HCT116 (cell line): ENCODE measurements around the gene LAMA4. TPM values are rescaled to one million over a fixed set of nuclear protein-coding genes. Genes with fewer than 3 reads are reported as not detected.

Source experiments
- ATAC-seq: fragments of 200-7000 bp; cut with Tn5 transposase; 2 replicates; pipeline ENCODE4 v1.9.1; 2020; ENCODE audit warnings: mild to moderate bottlenecking, moderate library complexity
- BruUV-seq: library from RNA; stranded (reverse); fragments of 400-500 nt; replicated peaks from 2 replicates; lab custom pipeline; 2021; lab: Mats Ljungman, UMichigan
- CTCF ChIA-PET: fragments of 300-600 bp; sonication (Branson Sonifier 250); formaldehyde crosslinking; loops from one replicate; lab custom pipeline; 2021; ENCODE audit warnings: antibody characterized with exemption; lab: Charles Lee
- POLR2A ChIA-PET: fragments of 300-600, 350-600 bp; sonication (Branson Sonifier 250); formaldehyde crosslinking; loops from one replicate; lab custom pipeline; 2021; ENCODE audit warnings: antibody characterized with exemption; lab: Charles Lee
- RAD21 ChIA-PET, 2 experiments: fragments of 300-600 bp; sonication (Branson Sonifier 250); formaldehyde crosslinking; loops; one replicate each; lab custom pipeline; 2023; ENCODE audit warnings: low total read pairs in 2 of 2; ENCODE audit not compliant: uncharacterized antibody in 2 of 2, unreplicated experiment in 2 of 2, low non-redundant PET in 1 of 2; lab: Charles Lee
- DNase-seq: peaks from one replicate; pipeline ENCODE4 v3.0.0-alpha.2; 2010; ENCODE audit warnings: low read depth, low spot score
- H2AFZ ChIP-seq: fragments of 200-600 bp; shearing (Covaris generic), sonication (generic); 2 replicates; pipeline ENCODE4 v1.6.1; 2017; ENCODE audit warnings: low read depth, mixed run types, mixed read lengths, antibody characterized with exemption, low read length; ENCODE audit not compliant: poor library complexity, severe bottlenecking
- H3K27ac ChIP-seq: 2 replicates; pipeline ENCODE4 v1.5.1; 2012; ENCODE audit warnings: low read depth, low read length
- H3K27me3 ChIP-seq: fragments of 200-600 bp; sonication (generic); 2 replicates; pipeline ENCODE4 v1.6.1; 2016; ENCODE audit warnings: mixed run types, low read length, mixed read lengths; ENCODE audit not compliant: insufficient read depth
- H3K36me3 ChIP-seq, 2 experiments: fragments of 200-500 bp in 1 of 2; fragments of 200-600 bp in 1 of 2; sonication (Bioruptor generic) in 1 of 2; sonication (generic) in 1 of 2; 2 replicates each; pipeline versions ENCODE4 v1.5.1 to v1.6.1; 2014 to 2016; ENCODE audit warnings: low read length in 2 of 2, inconsistent platforms in 1 of 2, mixed read lengths in 1 of 2, mixed run types in 1 of 2; ENCODE audit not compliant: insufficient read depth in 2 of 2, control insufficient read depth in 1 of 2
- H3K4me1 ChIP-seq, 2 experiments: fragments of 200-600 bp in 1 of 2; sonication (generic) in 1 of 2; 2 replicates each; pipeline versions ENCODE4 v1.5.1 to v1.6.1; 2012 to 2017; ENCODE audit warnings: low read length in 2 of 2, inconsistent platforms in 1 of 2, mild to moderate bottlenecking in 1 of 2, mixed read lengths in 1 of 2, mixed run types in 1 of 2, moderate library complexity in 1 of 2; ENCODE audit not compliant: insufficient read depth in 2 of 2, control insufficient read depth in 1 of 2
- H3K4me2 ChIP-seq: fragments of 200-600 bp; sonication (generic); 2 replicates; pipeline ENCODE4 v1.6.1; 2017; ENCODE audit warnings: mixed run types, low read length, mixed read lengths
- H3K4me3 ChIP-seq, 2 experiments: fragments of 200-600 bp in 1 of 2; sonication (generic) in 1 of 2; replicated peaks in 1 of 2; 2 replicates each; pipeline ENCODE4 v1.5.1; 2011 to 2016; ENCODE audit warnings: low read length in 2 of 2, control low read depth in 1 of 2, low read depth in 1 of 2, mild to moderate bottlenecking in 1 of 2, mixed read lengths in 1 of 2, mixed run types in 1 of 2
- H3K79me2 ChIP-seq: fragments of 200-600 bp; sonication (generic); 2 replicates; pipeline ENCODE4 v1.6.1; 2017; ENCODE audit warnings: mild to moderate bottlenecking, mixed run types, low read length, moderate library complexity, mixed read lengths; ENCODE audit not compliant: insufficient read depth
- H3K9ac ChIP-seq: fragments of 200-600 bp; sonication (generic); 2 replicates; pipeline ENCODE4 v1.6.1; 2016; ENCODE audit warnings: low read length, mixed read lengths
- H3K9me2 ChIP-seq: fragments of 200-600 bp; sonication (generic), shearing (Covaris generic); 2 replicates; pipeline ENCODE4 v1.6.1; 2017; ENCODE audit warnings: mixed run types, mild to moderate bottlenecking, moderate library complexity; ENCODE audit not compliant: insufficient read depth
- H3K9me3 ChIP-seq, 2 experiments: fragments of 200-500 bp in 1 of 2; fragments of 200-600 bp in 1 of 2; sonication (Bioruptor generic) in 1 of 2; sonication (generic) in 1 of 2; 2 replicates each; pipeline ENCODE4 v1.6.1; 2014 to 2017; ENCODE audit warnings: low read length in 2 of 2, mixed read lengths in 2 of 2, inconsistent platforms in 1 of 2, low read depth in 1 of 2, mild to moderate bottlenecking in 1 of 2, mixed run types in 1 of 2, moderate library complexity in 1 of 2; ENCODE audit not compliant: control insufficient read depth in 1 of 2, insufficient read depth in 1 of 2
- H4K20me1 ChIP-seq: fragments of 200-600 bp; sonication (generic), shearing (Covaris generic); 2 replicates; pipeline ENCODE4 v1.6.1; 2017; ENCODE audit warnings: mixed run types, mild to moderate bottlenecking, moderate library complexity; ENCODE audit not compliant: insufficient read depth
- ATF3 ChIP-seq: IDR thresholded peaks from 2 replicates; pipeline ENCODE4 v1.6.1; 2012
- CBX3 ChIP-seq: IDR thresholded peaks from 2 replicates; pipeline ENCODE4 v1.6.1; 2012; ENCODE audit warnings: low read depth
- CEBPB ChIP-seq: IDR thresholded peaks from 2 replicates; pipeline ENCODE4 v1.6.1; 2012; ENCODE audit warnings: low read depth
- CTCF ChIP-seq, 3 experiments: fragments of 200-600 bp in 1 of 3; sonication (generic) in 1 of 3; IDR thresholded peaks in 2 of 3; conservative IDR thresholded peaks in 1 of 3; 2 replicates each; pipeline ENCODE4 v1.5.1; 2012 to 2017; ENCODE audit warnings: low read depth in 2 of 3, low read length in 2 of 3, antibody characterized with exemption in 1 of 3, borderline replicate concordance in 1 of 3, control low read depth in 1 of 3, mild to moderate bottlenecking in 1 of 3, mixed read lengths in 1 of 3, mixed run types in 1 of 3, moderate library complexity in 1 of 3; ENCODE audit not compliant: insufficient read depth in 1 of 3
- ELF1 ChIP-seq: IDR thresholded peaks from 2 replicates; pipeline ENCODE4 v1.6.1; 2012; ENCODE audit warnings: low read depth, borderline replicate concordance
- EZH2 ChIP-seq: fragments of 200-600 bp; sonication (generic); IDR thresholded peaks from 2 replicates; pipeline ENCODE4 v1.6.1; 2017; ENCODE audit warnings: antibody characterized with exemption, mixed run types
- TCF7L2 ChIP-seq: IDR thresholded peaks from 2 replicates; pipeline ENCODE4 v1.7.0; 2011; ENCODE audit warnings: borderline replicate concordance, inconsistent platforms; ENCODE audit not compliant: insufficient read depth, insufficient read length; ENCODE audit errors: extremely low read depth
- ZBTB33 ChIP-seq: IDR thresholded peaks from 2 replicates; pipeline ENCODE4 v1.6.1; 2011; ENCODE audit warnings: mild to moderate bottlenecking, low read length, moderate library complexity; ENCODE audit not compliant: insufficient replicate concordance; ENCODE audit errors: extremely low read depth
- intact Hi-C: fragments of 100-400 bp; cut with micrococcal nuclease; formaldehyde crosslinking; loops from 2 replicates; pipeline ENCODE4 v1.10.0; 2022
- total RNA-seq: library from RNA; stranded (reverse); gene quantifications from one replicate; pipeline ENCODE4 v1.2.1, GENCODE V29; 2021; ENCODE audit not compliant: unreplicated experiment

LAMA4 gene
- total RNA-seq, 1 experiment from 2014 or later, result 2.2 TPM

GRCh38 chr6:112237595-112237994, 16.8 kb downstream of the LAMA4 start:
- no TSS peak for BruUV-seq
- Histone ChIP-seq H3K36me3 (no peaks in the 10 kb centered on the region), H3K9ac (no peak overlapping the region), H3K79me2 (no peaks in the 10 kb centered on the region), H3K9me2 (no peaks in the 10 kb centered on the region), H3K27ac (no peak overlapping the region), H3K27me3 (no peaks in the 10 kb centered on the region), H4K20me1 (no peaks in the 10 kb centered on the region)
- ATAC-seq, result no peak
- POLR2A ChIA-PET, result no interaction called here
- intact Hi-C loops, result no loop called here
- no peak for TF ChIP-seq CEBPB
- TF ChIP-seq CBX3, result no peak
- TF ChIP-seq EZH2, result no peak
- TF ChIP-seq TCF7L2, result no peak
- no peak for TF ChIP-seq CTCF (IDR thresholded peaks at IDR 0.05 in 2 of 3, conservative IDR thresholded peaks at IDR 0.05 in 1 of 3; ENCODE audit: borderline replicate concordance in 1 of 3, insufficient read depth in 1 of 3, low read depth in 2 of 3, low read length in 2 of 3)
- no peak for TF ChIP-seq ELF1
- TF ChIP-seq, all 23 proteins: peak for 0
- H3K4me2 ChIP-seq, result no peak overlapping the region
- ChIA-PET RAD21 (no interaction called here), CTCF (no interaction called here)
- no peak overlapping the region for H2AFZ ChIP-seq
- peaks cover 5 to 9% of the 10 kb centered on the region in 2 experiments; a peak in 2 of 4 replicates for H3K4me1 ChIP-seq
- H3K4me3 ChIP-seq, result no peak overlapping the region
- no peaks in the 10 kb centered on the region for H3K9me3 ChIP-seq
- no peak for DNase-seq

- Histone ChIP-seq H3K9ac (no peak overlapping the region), H3K4me3 (no peak overlapping the region), H3K9me3 (no peaks in the 10 kb centered on the region), H3K27ac (no peak overlapping the region), H3K4me1 (peaks cover 5 to 10% of the 10 kb centered on the region in 2 experiments; a peak in 2 of 4 replicates), H3K4me2 (no peak overlapping the region), H2AFZ (no peak overlapping the region), H3K9me2 (no peaks in the 10 kb centered on the region), H3K27me3 (no peaks in the 10 kb centered on the region), H3K36me3 (no peaks in the 10 kb centered on the region), H4K20me1 (no peaks in the 10 kb centered on the region), H3K79me2 (no peaks in the 10 kb centered on the region)
- DNase-seq (no peak), ATAC-seq (no peak)
- POLR2A ChIA-PET, result no interaction called here
- RAD21 ChIA-PET, result no interaction called here
- BruUV-seq, result no TSS peak
- intact Hi-C loops, result no loop called here
- CTCF ChIA-PET, result no interaction called here
- TF ChIP-seq ATF3, result no peak
- TF ChIP-seq ZBTB33, result no peak
Measured at GRCh38 chr6:112237066-112237465, 17.3 kb downstream of the LAMA4 start.
